Midbrain (tissue), 1 donor: ENCODE results near the gene GPS1.

Experiments used
- DNase-seq: peaks from one replicate; lab custom pipeline; 2025; lab: John Stamatoyannopoulos, UW

The GPS1 gene

DNA sequence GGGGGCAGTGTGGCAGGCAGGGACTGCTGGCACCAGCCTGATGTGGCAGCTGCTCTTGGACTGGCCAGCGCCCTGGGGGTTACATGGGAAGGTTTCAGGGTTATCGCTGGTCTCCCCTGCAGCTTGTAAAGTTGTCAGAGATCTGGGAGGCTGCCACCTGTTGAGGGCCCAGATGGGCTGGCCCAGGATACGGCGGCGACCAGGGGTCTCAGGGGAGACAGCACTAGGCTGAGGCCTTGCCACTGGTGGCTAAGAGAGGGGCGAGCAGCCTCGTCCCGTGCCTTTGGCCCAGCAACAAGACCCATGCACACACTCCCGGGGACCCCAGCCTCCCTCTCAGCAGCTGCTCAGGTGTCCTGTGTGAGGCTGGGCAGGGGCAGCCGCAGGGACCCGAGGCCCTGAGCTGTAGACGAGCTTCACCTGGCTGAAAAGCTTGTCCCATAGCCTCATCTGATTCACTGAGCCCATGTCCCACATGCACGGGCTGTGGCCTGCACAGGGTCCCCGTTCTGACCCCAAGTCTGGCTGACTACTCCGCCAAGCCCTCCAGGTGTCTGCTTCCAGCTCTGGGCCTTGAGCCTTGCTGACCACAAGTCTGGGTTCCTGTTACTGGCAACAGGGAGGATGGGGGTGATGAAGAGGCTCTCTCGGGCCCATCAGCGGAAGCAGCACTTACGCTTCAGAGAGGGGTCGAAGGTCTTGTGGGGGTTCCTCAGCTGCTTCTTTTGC lies 7.7 kb downstream of the GPS1 start:
- no peak for DNase-seq

DNA sequence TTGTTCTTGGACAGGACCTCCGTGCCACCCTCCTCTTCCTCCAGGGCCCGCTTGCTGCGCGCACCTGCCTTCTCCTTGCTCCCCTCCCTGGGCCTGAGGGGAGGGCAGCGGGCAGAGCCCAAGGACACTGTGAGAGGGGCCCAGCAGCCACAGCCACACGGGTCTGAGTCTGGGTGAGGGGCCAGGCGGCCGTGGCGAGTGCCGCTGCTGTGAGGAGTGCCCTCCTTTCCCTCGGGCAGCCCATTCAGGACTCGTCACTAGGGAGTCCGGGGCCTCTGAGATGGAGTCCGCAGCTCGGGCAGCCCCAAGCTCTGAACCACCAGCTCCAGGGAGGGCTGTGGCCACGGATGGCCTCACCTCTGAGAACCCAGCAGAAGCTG lies 8.3 kb downstream of the GPS1 start:
- DNase-seq, result no peak

DNA sequence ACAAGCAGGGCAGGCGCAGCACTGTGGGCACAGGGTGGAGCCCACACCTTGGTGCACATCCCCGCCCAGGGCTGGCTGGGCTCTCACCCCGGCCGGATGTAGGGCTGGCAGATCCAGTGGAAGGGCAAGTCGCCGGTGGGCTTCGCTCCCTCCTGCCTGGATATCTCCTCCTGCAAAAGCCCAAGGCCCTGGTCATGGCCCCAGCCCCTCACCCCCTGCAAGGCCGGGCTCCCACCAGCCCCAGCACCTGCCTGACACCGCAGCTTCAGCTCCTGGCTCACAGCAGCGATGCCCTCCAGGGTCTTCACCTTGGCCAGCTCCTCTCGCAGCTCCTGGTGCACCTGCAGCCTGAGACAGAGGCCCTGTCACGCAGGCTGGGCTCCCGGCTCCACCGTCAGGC lies 8.9 kb downstream of the GPS1 start:
- DNase-seq, result no peak

GRCh38 chr17:82061047-82061925 lies 9.6 kb downstream of the GPS1 start:
- no peak for DNase-seq

GRCh38 chr17:82062076-82062983 lies 10.6 kb downstream of the GPS1 start:
- DNase-seq, result no peak

- no peak for DNase-seq
These were observed 11.3 kb downstream of the GPS1 start for GRCh38 chr17:82062984-82063368.

DNA sequence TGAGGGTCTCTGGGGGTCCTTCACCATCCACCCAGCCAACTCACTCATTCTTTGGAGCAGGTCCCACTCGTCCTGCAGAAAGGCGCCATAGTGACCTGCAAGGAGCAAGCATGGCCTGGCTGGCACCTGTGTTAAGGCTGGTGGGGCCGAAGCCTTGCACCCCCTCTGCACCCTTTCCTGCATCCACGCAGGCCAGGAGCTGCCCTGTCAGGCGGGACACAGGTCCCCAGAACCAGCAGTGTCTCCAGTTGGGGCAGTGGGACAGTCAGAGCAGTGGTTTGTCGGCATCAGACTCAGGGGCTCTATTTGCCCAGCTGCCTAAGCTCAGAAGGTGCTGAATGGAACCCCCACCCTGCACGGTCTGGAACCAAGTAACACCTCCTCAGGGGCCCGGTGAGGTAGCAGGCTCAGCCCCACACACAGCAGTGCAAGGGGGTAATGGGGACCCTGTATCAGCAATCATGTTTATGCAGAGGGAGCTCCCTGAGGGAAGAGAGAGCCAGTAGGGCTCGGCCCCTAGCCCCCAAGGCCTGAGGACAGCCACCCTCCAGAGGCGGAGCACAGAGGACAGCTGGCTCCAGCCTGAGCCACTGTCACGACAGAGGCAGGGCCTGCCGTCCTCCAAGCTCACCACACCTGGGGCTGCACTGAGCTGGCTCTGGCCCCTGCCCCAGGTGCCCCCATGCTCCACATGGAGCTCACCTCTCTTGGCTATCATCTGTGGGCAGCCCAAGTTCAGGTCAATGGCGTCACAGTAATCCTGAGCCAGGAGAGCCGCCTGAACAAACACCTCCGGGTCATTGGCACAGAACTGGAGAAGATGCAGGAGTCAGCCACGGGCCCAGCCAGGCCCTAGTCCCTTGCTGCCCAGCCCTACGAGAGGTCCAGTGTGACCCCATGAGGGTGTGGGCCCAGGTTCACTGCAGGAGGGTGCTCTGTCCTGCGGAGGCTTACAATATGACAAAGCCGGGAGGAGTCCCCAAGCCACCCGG lies 12.0 kb downstream of the GPS1 start:
- DNase-seq, result no peak

GRCh38 chr17:82064433-82065192 lies 12.9 kb downstream of the GPS1 start:
- no peak for DNase-seq

DNA sequence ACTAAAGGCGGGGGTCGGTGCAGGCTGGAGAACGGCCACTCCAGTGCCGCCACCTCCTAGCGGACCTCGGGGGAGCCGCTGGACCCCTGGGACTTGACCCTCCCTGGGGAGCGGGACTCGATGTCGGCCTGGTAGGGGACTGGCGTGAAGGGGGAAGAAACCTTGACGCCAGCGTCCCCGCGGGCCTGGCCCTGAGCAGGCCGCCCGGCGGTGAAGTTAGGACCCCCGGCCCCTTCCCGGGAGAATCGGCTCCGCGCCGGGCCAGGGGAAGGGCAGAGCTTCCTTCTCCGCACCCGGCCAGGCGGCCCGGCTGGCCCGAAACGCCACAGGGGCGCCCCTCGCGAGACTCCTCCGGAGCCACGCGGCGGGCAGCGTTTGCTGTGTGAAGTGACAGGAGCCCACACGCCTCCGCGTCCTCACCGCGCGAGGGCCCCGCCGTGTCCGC lies 13.5 kb downstream of the GPS1 start:
- DNase-seq, result no peak

DNA sequence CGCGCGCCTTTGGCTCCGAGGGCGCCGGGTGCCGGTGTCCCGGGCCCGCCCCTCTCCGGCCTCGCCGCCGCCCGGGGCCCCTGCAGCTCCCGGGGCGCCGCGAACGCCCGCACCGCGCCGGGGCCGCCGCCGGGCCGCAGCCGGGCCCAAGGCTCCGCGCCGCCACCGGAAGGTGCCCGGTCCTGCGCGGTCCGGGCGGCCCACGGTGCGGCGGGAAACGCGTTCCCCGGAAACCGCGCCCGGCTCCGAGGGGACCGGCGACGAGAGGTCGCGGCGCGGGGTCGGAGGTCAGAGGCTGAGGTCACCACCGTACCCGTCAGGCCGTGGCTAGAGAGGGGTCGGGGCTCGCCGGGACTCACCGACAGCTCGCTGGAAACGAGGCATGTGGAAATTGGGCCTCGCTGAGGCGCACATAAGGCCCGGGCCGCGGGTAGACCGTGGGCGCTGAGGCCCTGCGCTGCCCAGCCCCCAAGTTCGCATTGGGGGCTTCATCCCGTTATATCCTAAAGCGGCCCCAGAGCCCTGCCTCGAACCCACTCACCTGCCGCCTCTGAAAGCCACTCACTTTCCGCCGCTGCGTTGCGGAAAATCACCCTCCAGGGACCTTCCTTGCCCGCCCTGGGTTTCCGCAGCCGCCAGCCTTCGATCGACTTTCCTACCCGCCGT lies 14.1 kb downstream of the GPS1 start, which contains the start of gene DUS1L:
Gene DUS1L (minus strand): TSS at position 167 of the 666 bp plus-strand sequence. CDS start 745 bp downstream, outside the sequence.
- peak; percentile 44 for DNase-seq

DNA sequence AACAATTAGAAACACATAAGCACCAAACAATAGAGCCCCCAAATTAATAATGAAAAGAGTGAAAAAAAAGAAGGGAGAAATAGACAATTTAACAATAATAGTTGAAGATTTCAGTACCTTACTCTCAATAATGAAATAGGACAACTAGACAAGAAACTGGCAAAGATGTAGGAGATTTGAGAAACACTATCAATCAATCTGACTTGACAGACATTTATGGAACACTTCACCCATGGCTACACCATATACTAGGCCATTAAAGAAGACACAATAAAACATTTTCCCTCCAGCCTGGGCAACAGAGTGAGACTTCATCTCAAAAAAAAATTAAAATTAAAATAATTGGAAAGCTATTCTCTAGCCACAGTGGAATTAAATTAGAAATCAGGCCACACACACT lies 18.9 kb downstream of the GPS1 start:
- DNase-seq, result no peak

DNA sequence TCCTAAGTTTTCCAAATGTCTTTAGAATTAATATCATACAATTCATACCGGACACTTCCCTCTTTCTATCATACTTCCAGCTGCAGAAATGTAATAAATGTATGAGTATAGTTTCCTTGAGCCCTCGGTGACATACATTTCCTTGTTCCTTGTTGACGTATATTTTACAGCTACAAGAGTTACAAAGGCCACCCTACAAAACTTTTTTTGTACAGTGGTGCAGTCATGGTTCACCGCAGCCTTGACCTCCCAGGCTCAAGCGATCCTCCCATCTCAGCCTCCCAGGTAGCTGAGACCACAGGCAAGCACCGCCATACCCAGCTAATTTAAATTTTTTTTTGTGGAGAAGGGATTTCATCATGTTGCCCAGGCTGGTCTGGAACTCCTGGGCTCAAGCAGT lies 21.1 kb downstream of the GPS1 start:
- DNase-seq, result no peak

GRCh38 chr17:82073446-82073845 lies 21.7 kb downstream of the GPS1 start:
- no peak for DNase-seq

- no peak for DNase-seq
These were observed 24.5 kb downstream of the GPS1 start for GRCh38 chr17:82076018-82076784.

GRCh38 chr17:82076785-82077591 lies 25.3 kb downstream of the GPS1 start:
- DNase-seq, result no peak

DNA sequence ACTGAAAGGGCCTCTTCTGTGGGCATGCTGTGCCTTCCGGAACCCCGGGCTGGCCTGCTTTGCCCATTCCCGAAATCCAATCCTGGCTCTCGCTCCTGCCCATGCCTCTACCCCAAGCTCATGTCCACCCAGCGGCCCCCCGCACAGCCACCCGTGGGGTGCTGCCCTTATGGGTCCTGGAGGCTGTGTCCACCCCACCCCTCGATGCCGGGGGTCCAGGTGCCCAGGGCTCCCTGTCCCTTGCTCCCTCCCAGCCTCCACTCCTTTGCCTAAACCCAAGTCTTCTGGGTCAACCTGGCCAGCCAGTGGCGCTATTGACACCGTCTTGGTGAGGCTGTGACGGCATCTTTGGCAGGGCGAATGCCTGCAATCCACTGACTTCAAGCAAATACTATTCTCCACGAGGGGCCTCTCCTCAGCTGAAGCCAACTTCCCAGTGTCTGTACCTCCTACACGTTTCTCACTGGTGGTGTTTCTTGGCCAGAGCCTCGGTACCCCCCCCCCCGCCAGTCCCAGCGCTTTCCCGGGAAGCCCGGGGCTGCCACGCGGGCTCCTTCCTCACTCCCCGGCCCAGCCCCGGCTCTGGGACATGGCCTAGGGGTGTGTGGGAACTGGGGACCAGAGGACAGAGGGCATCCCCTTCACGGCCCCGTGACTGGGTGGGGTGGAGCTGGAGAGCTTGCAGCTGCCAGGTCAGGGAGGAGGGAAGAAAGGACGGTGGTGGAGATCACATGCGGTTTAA lies 26.1 kb downstream of the GPS1 start:
- no peak for DNase-seq

GRCh38 chr17:82078433-82078832 lies 26.7 kb downstream of the GPS1 start:
- no peak for DNase-seq
